ENCODE results near the gene DAND5.

DNA sequence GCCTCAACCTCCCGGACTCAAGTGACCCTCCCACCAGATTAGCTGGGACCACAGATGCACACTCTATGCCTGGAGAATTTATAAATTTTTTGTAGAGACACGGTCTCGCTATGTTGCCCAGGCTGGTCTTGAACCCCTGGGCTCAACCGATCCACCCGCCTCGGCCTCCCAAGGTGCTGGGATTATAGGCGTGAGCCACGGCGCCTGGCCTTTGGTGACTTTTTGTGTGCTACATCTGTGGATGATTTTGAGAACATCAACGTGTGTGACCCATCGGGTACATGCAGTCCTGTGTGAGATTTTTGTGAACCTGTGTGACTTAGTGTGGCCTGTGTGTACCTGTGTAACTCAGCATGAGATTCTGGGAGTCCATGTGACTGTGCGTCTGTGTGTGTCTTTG, 17.4 kb downstream of the DAND5 start:
- TF ChIP-seq, protein P1, sequence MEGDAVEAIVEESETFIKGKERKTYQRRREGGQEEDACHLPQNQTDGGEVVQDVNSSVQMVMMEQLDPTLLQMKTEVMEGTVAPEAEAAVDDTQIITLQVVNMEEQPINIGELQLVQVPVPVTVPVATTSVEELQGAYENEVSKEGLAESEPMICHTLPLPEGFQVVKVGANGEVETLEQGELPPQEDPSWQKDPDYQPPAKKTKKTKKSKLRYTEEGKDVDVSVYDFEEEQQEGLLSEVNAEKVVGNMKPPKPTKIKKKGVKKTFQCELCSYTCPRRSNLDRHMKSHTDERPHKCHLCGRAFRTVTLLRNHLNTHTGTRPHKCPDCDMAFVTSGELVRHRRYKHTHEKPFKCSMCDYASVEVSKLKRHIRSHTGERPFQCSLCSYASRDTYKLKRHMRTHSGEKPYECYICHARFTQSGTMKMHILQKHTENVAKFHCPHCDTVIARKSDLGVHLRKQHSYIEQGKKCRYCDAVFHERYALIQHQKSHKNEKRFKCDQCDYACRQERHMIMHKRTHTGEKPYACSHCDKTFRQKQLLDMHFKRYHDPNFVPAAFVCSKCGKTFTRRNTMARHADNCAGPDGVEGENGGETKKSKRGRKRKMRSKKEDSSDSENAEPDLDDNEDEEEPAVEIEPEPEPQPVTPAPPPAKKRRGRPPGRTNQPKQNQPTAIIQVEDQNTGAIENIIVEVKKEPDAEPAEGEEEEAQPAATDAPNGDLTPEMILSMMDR (IDR thresholded peaks at IDR 0.05; ENCODE audit: low read depth, low read length, poor library complexity, severe bottlenecking), result no peak
- no peak for TF ChIP-seq EZH2phosphoT487 (IDR thresholded peaks at IDR 0.05; ENCODE audit: borderline replicate concordance, low read length)
